Dermis microvascular lymphatic vessel endothelial cell (primary cell): ENCODE results near the gene SFRP2. TPM values are rescaled to one million over a fixed set of nuclear protein-coding genes. Genes with fewer than 3 reads are reported as not detected.

ENCODE experiments used
- DNase-seq, 2 donors: peaks; one replicate each; pipeline versions ENCODE4 v3.0.0 to v3.0.0-alpha.2; 2010; ENCODE audit warnings: low read depth in 2 of 2
- total RNA-seq: library from RNA; depleted of rRNA; stranded (reverse); fragments of >200 nt; gene quantifications from 2 replicates; pipeline ENCODE4 v1.2.1, GENCODE V29; 2014

The SFRP2 gene
- total RNA-seq, 1 donor from 2014 or later, result not detected

GRCh38 chr4:153773236-153773690 is 15.6 kb downstream of the SFRP2 start:
- no peak for DNase-seq

DNA sequence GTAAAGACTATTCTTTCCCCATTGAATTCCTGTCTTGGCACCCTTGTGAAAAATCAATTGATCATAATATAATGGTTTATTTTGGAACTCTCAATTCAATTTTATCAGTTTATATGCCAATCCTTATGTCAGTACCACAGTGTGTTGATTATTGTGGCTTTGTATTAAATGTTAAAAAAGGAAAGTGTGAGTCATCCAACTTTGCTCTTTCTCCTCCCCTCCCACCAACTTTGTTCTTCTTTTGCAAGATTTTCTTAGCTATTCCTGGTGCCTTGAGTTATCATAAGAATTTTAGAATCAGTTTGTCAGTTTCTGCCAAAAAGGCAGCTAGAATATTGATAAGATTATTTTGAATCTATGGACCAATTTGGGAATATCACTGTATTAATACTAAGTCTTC is 17.8 kb downstream of the SFRP2 start:
- DNase-seq, result no peak

DNA sequence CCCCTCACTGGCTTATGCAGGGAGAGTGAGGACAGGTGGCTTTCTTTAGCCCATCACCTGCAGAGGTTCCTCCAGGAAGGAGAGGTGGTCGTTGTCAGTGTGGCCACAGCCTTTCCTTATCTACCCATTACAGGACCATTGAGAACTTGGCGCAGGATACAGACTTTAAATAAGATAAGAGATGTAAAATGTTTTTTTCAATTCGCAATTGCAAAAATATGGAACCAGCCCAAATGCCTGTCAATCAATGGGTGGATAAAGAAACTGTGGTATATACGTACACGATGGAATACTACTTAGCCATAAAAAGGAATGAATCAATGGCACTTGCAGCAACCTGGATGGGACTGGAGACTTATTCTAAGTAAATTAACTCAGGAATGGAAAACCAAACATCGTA is 22.1 kb downstream of the SFRP2 start:
- DNase-seq, result no peak

DNA sequence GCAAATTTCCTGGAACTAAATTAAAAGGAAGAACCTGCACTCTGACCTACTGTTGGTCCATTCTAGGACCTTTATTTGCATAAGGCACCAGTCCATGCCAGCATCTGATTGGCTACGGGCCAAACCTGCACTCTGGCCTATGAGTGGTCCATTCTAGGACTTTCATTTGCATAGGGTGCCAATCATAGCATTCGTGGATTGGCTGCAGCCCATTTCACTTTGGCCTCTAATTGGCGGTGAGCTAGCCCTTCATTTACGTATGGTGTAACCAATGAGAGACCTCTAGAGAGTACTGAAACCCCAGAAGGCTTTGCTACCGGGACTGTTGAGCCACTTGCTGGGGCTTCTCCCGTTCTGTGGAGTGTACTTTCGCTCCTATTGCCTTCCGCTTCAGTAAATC is 23.0 kb downstream of the SFRP2 start:
- no peak for DNase-seq

- no peak for DNase-seq
Measured at GRCh38 chr4:153764601-153765368, 24.1 kb downstream of the SFRP2 start.

- DNase-seq, result no peak
Measured at GRCh38 chr4:153763404-153763803, 25.5 kb downstream of the SFRP2 start.

- DNase-seq, result no peak
Measured at GRCh38 chr4:153759407-153760316, 29.2 kb downstream of the SFRP2 start, which contains the start of gene RNF175. RNF175 (minus strand) TSS chr4:153760024; CDS start chr4:153759862, 162 bp downstream.

GRCh38 chr4:153758688-153759406 is 30.0 kb downstream of the SFRP2 start:
- no peak for DNase-seq

DNA sequence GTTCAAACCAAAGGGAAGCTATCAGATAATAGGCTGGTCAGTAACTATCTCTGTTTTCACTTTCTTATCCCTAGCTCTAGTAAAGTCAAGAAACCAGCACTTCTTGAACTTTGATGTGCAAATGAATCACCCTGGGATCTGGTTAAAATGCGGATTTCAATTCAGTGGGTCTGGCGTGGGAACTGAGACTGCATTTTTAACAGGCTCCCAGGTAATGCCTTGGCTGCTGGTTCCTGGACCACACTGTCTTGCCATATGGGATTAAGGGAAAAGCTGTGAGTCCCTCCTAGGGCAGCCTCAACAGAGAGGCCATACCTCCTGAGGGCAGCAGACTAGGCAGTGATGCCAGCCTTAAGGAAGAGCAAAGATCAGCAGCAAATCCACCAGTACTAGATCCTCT is 30.7 kb downstream of the SFRP2 start:
- no peak for DNase-seq

- DNase-seq, result no peak
Measured at GRCh38 chr4:153757407-153757806, 31.5 kb downstream of the SFRP2 start.

GRCh38 chr4:153755186-153755585 is 33.7 kb downstream of the SFRP2 start:
- no peak for DNase-seq

DNA sequence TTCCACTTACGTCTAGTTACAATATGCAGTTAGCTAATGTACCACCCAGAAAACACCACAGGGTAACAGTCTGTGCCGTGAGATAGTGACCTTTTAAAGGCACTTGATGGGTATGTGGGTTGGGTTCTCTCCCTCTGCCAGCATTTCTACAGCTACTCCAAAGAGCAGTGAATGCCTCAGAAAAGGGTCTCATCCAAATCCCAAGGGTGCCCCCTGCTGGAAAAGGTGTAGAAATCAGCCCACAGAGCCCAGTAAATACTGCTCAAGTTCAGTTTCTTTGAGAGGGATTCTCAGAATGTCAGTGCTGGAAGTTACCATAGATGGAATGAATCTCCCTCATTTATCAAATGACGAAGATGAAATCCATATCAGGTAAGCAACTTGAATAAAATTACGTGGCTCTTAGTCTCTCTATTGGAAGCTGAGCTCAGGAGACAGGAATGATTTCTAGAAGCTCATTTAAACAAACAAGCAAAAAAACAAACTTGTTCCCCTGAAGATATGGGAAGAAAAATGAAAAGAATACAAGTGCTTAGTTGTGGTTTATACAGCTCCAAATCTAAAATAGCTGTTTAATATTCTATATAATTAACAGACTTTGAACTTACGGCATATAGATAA is 38.6 kb downstream of the SFRP2 start:
- peak; percentile 43 to 77 for DNase-seq

GRCh38 chr4:153748378-153748777 is 40.5 kb downstream of the SFRP2 start:
- DNase-seq, result peak in 1 of 2 donors; percentile 25

- no peak for DNase-seq
Measured at GRCh38 chr4:153747406-153747955, 41.4 kb downstream of the SFRP2 start.

GRCh38 chr4:153745651-153746050 is 43.2 kb downstream of the SFRP2 start:
- DNase-seq, result no peak

DNA sequence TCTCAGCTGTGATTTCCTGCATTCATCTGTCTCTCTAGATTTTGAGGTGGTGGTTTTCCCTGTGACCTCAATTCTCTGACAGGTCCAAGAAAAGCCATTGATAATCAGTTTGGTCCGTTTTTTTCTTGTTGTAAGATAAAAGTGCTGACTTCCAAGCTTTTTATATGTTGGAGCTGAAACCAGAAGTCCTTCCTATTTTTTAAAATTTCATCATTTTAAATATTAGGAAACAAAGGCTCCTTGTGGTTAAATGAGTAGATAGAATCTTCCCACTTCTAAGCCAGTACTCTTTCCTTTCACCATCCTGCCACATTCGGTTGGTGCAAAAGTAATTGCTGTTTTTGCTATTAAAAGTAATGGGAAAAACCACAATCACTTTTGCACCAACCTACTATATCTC is 47.3 kb downstream of the SFRP2 start:
- no peak for DNase-seq

DNA sequence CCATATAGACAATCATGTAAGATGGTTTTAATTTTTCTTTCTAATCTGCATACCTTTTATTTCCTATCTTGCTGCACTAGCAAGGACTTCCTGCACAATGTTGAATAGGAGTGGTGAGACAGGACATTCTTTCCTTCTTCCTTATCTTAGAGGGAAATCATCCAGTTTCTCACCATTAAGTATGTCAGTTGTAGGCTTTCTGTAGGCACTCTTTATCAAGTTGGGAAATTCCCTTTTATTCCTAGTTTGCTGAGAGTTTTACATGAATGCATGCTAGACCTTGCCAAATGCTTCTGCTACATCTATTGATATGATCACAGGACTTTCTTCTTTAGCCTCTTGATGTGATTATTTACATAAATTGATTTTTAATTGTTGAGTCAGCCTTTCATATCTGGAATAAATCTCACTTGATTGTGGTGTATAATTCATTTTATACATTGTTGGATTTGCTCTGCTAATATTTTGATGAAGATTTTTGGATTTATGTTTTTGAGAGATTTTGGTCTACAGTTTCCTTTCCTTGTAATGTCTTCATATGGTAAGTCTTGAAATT is 52.9 kb downstream of the SFRP2 start:
- DNase-seq, result no peak

GRCh38 chr4:153733751-153734448 is 55.0 kb downstream of the SFRP2 start:
- DNase-seq, result no peak

DNA sequence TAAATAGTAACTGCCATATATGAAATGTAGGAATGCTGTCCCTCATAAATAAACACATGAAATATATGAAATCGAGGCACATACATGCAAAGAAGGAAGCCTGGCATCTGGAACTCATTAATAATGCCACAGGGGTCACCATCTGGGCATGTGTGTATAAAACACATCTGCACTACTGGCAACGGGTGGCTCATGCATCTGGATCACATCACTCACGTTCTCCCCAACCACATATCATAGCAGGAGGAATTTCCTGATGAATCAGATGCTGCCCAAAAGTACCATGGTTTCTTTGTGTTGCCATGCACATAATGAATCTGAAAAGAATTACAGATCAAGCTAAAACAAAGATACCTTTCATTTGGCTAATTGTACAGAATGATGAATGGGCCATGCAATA is 57.6 kb downstream of the SFRP2 start:
- no peak for DNase-seq
